ENCODE data around the gene MARF1. TPM values are rescaled to one million over a fixed set of nuclear protein-coding genes. Genes with fewer than 3 reads are reported as not detected.

MARF1 gene
- total and polyA plus RNA-seq, 2 of the 8 experiments (the other 6 are each of a cell fraction or from before 2014, with no cell fraction given), result 5.6 to 31.4 TPM

DNA sequence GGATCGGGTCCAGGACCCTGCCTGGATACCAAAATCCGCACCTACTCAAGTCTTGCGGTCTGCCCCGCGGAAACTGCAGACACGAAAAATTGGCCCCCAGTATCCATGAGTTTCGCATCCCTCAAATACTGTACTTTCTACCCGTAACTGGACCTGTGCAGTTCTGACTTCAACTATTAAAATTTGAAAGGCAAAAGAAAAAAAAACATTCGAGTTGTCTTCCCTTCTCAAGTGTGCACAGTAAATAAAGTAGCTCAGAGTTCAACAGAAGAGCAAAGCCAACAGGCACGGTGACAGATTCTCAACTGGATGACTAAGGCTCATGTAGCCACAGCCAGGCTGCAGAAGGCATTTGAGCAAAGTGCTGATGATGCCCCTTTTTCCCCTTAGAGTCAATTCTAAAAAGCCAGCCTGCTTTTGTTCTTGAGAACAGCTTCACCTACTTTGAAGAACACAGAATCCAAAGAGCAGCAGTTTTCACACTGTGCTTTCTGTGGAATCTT is 32.5 kb downstream of the MARF1 start (continued):
- TF ChIP-seq CTBP2 (IDR thresholded peaks at IDR 0.05; ENCODE audit: borderline replicate concordance, insufficient read depth, insufficient read length, low read length), result no peak
- TF ChIP-seq RNF2 (IDR thresholded peaks at IDR 0.05; ENCODE audit: borderline replicate concordance, low read depth, low read length, missing control alignments, poor library complexity, severe bottlenecking), result no peak
- TF ChIP-seq KDM1A (IDR thresholded peaks at IDR 0.05; ENCODE audit: borderline replicate concordance, low read length), result no peak
- TF ChIP-seq TAF7 (optimal IDR thresholded peaks at IDR 0.05; ENCODE audit: borderline replicate concordance, low read depth, low read length), result no peak
- no peak for TF ChIP-seq YY1 (IDR thresholded peaks at IDR 0.05; ENCODE audit: low read depth, low read length)

Measured in H1 (cell line).